ENCODE measurements around the gene MORN1.

DNA sequence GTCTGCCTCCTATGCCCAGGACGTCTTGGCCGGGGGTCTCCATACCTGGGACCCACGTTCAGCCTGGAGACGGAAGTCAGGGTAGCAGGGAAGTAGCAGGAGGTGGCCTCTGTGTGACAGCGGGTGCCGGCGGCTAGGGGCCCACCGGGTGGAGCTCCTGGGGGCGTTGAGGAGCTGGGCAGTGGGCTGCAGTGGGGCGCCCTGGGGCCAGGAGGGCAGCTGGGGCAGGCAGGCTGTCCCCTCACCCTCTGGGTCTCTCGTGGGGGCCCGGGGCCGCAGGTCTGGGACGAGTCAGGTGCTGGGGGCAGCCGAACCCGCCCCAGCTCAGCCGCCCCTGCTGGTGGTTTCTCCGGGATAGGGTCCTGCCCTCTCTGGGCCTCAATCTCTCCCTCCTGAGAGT lies 35.7 kb upstream of the MORN1 start:
- TF ChIP-seq, protein P1, sequence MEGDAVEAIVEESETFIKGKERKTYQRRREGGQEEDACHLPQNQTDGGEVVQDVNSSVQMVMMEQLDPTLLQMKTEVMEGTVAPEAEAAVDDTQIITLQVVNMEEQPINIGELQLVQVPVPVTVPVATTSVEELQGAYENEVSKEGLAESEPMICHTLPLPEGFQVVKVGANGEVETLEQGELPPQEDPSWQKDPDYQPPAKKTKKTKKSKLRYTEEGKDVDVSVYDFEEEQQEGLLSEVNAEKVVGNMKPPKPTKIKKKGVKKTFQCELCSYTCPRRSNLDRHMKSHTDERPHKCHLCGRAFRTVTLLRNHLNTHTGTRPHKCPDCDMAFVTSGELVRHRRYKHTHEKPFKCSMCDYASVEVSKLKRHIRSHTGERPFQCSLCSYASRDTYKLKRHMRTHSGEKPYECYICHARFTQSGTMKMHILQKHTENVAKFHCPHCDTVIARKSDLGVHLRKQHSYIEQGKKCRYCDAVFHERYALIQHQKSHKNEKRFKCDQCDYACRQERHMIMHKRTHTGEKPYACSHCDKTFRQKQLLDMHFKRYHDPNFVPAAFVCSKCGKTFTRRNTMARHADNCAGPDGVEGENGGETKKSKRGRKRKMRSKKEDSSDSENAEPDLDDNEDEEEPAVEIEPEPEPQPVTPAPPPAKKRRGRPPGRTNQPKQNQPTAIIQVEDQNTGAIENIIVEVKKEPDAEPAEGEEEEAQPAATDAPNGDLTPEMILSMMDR (IDR thresholded peaks at IDR 0.05; ENCODE audit: low read depth, low read length) = no peak
- TF ChIP-seq EZH2phosphoT487 (IDR thresholded peaks at IDR 0.05; ENCODE audit: low read depth) = no peak

All from OCI-LY3 (cell line).